HG03039 (cell line): Measurements from ENCODE around the gene KCND3.

Experiments used
- ATAC-seq: cut with Tn5 transposase; IDR thresholded peaks from one replicate; pipeline ENCODE4 v1.9.1; 2021; ENCODE audit warnings: mild to moderate bottlenecking, moderate library complexity; ENCODE audit not compliant: unreplicated experiment

The KCND3 gene

GRCh38 chr1:111733183-111733991 is 256.1 kb downstream of the KCND3 start:
- ATAC-seq, result no peak

GRCh38 chr1:111732718-111733117 is 256.8 kb downstream of the KCND3 start:
- ATAC-seq, result no peak

DNA sequence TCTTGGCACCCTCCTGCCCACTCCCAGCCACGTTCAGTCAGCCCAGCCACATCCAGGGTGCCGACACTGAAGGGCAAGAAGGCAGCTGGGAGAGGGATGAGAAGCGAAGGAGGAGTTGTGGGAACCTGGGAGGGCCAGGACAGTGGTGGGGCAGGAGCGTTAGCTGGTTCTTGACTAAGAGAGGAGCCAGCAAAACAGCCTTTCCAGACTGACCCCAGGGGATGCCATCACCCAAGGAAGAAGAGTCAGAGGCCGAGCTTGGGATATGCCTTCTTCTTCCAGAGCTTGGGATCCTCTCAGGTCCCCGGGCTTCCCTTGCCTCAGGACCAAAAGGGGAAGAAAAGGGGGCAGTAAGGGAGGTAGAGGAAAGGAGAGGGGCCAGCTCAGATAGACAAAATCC is 257.5 kb downstream of the KCND3 start:
- no peak for ATAC-seq

DNA sequence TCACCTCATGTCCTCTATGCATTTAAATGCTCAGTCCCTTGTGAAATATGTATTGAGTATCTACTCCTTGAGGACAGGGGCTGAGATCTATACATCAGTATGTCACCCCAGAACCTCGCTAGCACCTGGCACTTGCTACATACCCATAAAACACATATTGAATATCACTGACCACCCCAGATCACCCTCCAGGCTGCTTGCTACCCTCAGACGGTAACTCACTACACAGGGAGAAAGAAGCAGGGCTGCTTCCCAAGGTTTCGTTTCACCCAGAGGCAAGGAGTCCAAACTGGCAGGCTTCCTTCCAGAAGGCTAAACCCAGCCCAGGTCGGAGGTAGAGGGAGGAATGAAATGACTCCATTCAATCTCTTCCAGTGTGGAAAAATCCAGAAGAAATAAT is 258.8 kb downstream of the KCND3 start:
- no peak for ATAC-seq

DNA sequence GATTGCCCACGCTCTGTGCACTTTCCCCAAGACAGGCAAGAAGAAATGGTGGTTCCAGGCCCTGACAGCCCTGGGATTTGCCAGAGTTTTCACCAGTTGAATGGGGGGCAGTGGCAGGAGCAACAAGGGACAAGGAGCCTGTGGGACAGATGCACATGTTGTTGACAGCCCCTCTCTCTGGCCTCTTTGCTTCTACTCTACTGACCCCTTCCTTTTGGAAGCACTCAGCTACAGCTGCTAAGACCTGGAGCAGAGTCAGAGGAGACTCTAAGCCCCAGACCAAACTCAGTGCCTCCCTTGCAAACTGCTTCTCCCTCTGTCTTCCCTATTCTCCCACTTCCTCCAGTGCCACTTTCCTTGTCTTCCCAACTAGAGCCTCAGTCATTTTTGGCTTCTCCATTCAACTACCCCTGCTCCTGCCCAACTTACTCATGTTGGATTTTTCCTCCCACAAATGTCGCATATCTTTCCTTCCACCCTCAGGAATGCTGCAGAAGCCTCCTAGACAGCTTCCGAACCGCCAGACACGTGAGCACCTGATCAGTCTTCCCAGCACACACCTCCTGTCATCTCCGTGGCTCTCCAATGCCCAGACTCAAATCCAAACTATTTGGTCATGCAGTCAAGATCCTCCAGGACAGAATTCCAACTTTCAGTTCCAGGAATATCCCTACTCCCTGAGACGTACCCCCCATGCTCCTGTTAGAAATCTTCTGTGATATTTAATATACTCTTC is 259.4 kb downstream of the KCND3 start:
- no peak for ATAC-seq

DNA sequence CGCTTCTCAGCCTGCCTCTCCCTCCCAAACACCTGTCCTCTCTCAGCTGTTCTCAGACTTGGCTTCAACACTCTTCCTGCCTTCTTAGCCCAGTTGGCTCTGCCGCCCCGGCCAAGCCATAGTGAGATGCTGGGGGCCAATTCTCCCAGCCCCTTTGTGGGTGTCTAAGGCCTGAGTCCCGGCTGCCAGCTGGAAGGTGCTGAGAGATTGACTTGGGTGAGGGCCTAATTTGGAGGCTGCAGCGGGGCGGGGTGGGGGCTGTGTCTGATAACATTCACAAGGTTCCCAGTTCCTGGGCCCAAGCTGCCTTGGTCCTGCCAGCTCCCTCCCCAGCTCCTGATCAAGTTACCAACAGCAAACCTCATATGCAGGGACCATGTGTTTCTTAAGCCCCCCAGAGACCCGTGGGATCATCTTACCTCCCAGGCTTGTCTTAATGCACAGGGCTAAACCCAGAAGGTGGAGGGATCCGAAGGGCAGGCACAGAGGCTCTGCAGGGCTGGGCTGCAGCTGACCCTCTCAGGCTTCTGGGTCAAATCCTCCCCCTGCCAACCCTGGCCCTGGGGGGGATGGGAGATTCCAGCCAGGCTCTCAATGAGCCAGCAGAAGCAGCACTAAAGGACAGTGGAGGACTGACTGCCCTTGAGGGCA is 260.1 kb downstream of the KCND3 start:
- no peak for ATAC-seq

GRCh38 chr1:111727056-111727455 is 262.4 kb downstream of the KCND3 start:
- ATAC-seq, result no peak

- no peak for ATAC-seq
Measured at GRCh38 chr1:111725192-111725591, 264.3 kb downstream of the KCND3 start.

DNA sequence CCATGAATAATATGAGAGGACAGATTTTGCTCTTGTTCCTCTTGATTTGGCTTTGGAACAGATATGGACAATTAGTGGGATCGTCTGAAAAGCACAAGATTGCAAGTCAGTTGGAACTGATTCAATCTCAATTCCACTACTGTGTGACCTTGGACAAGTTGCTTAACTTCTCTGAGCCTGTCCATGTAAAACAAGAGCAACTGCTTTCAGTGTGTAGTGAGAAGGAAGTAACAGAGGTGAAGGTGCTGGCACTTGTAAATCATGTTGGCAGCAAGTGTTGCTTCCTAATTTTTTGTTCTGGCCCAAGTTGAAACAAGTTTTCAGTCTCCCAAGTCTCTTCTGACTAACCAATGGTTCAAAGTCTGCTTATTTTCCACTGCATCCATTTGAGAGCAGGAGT is 265.6 kb downstream of the KCND3 start:
- ATAC-seq, result no peak

- ATAC-seq, result no peak
Measured at GRCh38 chr1:111723091-111723806, 266.2 kb downstream of the KCND3 start.

- ATAC-seq, result no peak
Measured at GRCh38 chr1:111720977-111721786, 268.3 kb downstream of the KCND3 start.
